ENCODE results near the gene ACD.

The ACD gene

GRCh38 chr16:67675999-67676398 is 15.9 kb upstream of the ACD start:
- no peak for DNase-seq (ENCODE audit: low spot score)

DNA sequence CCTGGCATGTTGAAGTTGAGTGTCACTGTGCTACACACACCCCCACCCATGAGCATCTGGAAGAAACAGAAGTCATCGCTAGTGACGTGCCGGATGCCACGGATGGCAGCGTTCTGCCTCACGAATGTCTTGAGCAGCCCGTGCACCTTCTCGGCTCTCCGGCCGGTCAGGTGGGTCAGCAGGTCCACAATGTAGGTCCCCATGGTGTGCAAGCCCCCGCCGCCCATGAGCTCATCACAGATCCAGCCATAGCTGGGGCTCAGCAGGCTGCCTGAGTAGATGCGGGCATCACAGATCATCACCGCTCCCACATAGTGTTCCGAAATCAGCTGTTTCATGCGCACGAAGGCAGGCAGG is 15.5 kb upstream of the ACD start:
- DNase-seq (ENCODE audit: low spot score): no peak

DNA sequence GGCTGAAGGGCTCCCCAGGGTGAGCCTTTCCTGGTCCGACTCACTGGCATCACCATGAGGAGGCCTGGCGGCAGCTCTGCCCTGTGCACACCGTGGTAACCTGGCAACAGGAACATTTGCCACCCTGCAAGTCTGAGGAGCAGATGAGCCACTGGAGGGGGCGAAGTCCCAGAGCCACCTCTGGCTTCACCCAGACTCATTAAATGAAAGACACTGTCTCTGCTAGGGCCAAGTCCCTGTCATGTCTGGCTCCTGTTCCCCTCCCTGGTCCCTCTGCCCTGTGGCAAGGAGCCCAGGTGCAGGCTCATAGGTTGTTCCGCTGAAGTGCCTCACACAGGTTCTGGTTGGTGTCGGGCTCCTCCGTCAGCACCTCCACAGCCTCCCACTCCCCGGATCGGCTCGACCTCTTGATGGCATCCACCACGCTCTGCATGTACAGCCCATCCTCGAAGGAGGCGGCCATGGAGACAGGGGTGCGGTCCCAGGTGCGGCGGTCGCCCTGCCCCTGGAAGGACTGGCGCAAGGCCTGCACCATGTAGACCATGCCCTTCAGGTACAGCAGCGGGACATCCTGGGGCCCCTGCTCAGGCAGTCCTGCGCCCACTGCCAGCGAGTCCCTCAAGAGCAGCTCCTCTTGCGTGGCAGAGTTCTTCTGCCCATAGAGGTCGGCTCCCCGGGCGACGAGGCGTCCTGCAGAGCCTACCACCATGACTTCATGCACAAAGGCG is 15.0 kb upstream of the ACD start:
- DNase-seq (ENCODE audit: low spot score): no peak

DNA sequence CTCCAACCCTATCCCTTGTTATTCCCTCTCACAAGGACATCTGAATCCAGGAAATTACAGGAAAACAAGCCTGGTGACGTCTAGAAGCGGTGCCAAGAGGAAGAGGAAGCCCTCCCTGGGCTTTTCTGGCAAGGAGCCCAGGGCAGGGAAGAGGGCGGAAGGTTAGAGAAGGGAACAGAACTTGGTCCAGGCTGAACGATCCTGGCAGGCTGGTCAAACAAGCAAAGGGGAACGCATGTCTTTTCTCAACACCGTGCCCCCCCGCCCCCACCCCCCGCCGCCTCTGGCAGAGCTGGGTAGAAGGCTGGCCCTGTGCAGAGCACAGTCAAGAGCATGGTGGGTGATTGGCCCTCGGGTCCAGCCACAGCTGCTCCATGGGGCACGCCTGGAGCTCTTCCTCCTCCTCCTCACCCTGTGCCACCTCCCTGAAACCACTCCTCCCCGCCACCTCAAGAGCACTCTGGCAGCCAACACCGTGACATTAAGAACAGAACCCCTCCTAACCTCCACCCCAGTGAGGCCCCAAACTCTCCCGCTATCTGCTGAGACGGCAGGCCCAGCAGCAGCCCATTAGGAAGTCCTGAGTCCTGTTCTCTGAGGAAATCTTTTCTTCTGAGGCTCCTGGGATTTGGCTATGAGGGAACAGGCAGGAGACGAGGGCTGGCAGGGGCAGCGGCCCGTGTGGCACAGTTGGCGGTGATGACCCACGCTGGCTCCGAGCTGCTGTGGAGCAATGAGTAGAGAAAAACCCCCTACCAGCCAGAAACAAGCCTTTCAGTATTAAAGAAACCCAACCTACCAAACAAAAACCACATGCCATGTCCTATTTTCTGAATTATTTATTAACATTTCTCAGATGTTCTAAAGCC is 13.9 kb upstream of the ACD start:
- DNase-seq (ENCODE audit: low spot score): peak; percentile 40

GRCh38 chr16:67672739-67673662 is 12.9 kb upstream of the ACD start:
- DNase-seq (ENCODE audit: low spot score): peak; percentile 55

GRCh38 chr16:67672306-67672705 is 12.2 kb upstream of the ACD start:
- DNase-seq (ENCODE audit: low spot score): no peak

- no peak for DNase-seq (ENCODE audit: low spot score)
These were observed 9.5 kb upstream of the ACD start for GRCh38 chr16:67669499-67670101.

GRCh38 chr16:67668495-67669157 is 8.6 kb upstream of the ACD start:
- no peak for DNase-seq (ENCODE audit: low spot score)

DNA sequence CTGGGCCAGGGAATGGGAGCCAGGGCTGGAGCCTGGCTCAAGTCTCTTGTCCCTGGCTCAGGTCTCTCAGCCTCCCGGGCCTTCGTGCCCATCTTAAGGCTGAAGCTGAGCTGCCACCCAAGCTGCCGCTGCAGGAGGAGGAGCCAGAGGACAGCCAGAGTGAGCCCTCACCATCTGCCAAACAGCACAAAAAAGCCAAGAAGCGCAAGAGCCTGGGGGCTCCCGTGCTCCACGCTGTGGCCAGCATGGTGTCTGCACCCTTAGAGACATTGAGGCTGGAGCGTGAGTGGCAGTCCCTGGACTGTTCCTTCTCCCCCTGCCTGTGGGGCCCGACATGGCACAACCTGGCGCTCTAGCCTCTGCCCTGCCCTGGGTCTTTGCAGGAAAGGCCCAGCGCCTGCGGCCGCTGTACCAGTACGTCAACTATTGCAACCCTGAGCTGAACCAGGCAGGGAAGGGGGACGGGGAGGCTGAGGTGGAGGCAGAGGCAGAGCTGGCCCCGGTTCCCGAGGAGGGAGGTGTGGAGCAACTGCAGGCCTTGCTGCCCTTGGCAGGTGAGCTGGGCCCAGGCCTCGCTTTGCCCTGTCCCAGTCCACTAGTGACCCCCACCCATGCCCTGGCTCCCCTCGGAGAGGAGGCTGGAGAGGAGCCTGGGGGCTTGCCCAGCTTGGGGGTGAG is 7.9 kb upstream of the ACD start:
- peak; percentile 88 for DNase-seq (ENCODE audit: low spot score)

- DNase-seq (ENCODE audit: low spot score): no peak
These were observed 7.4 kb upstream of the ACD start for GRCh38 chr16:67667453-67667816.

DNA sequence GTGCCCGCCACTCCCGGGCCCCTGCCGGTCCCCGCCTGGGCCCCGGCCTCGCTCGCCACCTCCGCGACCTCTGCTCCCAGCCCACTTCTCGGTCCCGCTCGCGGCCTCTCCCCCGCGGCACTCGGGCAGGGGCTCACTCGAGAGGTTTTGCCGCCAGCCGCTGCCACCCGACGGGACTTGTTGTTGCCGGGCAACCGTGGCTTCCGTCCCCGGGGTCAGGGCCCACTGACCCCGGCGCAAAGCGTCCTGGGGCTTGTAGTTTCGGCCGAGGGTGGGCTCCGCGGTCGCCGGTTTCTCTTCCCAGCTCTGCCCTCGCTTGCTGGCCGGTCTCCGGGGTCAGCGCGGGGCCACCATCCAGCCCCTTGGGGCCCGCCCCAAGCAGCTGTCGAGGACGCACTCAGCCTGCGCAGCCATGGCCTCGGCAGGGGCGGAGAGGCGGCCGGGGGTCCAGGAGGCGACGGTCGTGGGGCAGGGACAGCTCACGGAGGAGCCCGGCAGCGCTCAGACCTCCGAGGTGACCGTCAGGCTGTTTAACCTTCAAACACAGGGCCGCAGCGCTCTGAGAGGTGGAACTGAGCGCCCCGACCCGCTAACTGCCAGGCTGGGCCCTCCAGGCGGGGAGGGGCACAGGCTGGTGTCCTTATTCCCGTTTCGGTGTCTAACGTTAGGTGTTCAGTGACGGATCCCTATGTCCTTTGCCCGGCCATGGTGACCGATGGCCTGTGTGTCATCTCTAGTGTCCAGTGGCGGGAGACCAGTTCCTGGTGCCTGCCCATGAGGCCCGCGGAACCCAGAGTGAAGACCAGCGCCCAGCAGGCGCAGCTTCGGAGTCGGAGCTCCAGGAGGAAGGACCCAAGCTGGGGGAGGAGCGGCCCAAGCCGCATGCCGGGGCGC is 6.7 kb upstream of the ACD start, which contains the start of the genes C16orf86 and ENKD1:
C16orf86 (plus strand) TSS at position 256 of the 894 bp plus-strand sequence; CDS start at position 413, 157 bp downstream.
ENKD1 (minus strand) TSS at position 192 of the 894 bp plus-strand sequence. CDS start 308 bp downstream, outside the sequence.
- peak; percentile 82 for DNase-seq (ENCODE audit: low spot score)

DNA sequence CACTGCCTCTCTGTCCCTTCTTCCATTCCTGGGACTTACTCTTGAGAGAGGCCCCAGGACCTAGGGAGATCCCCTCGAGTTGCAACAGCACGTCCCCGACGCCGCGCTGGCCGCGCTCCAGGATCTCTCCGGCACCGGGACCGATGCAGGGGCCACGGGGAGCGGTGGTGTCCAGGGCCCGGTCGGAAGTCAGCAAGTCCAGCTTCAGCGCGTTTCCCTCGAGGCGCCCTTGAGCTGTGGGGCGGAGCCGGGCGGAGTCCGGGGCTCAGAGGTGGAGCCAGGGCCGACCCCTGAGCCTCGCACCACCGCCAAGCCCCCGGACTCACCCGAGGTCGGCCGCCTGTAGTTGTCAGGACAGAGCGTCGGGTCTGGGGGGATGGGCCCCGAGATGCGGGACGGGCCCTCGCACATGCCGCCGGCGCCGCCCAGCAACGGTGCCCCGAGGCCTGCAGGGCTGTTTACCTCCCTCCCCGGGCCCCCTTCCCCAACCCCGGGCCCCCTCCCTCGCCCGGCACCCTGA is 6.0 kb upstream of the ACD start:
- no peak for DNase-seq (ENCODE audit: low spot score)

DNA sequence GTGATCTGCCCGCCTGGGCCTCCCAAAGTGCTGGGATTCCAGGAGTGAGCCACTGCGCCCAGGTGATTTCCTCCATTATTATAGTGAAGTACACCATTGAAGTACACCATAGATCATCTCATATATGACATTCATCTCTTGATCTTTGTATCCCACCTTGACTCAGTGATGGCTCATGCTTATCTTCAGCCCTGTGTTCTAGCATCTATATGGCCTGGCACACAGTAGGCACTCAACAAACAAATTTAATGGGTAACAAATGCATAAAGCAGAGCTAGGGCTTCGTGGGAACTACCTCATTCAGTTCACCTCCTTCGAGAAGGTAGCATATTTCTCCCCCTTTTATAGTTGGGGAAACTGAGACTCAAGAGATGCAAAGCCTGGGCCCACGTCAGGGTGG is 5.5 kb upstream of the ACD start:
- no peak for DNase-seq (ENCODE audit: low spot score)

- DNase-seq (ENCODE audit: low spot score): no peak
These were observed 4.8 kb upstream of the ACD start for GRCh38 chr16:67664871-67665270.

GRCh38 chr16:67664258-67664657 is 4.2 kb upstream of the ACD start:
- no peak for DNase-seq (ENCODE audit: low spot score)

- DNase-seq (ENCODE audit: low spot score): no peak
These were observed 3.8 kb upstream of the ACD start for GRCh38 chr16:67663877-67664222.

GRCh38 chr16:67663151-67663876 is 3.3 kb upstream of the ACD start:
- no peak for DNase-seq (ENCODE audit: low spot score)

- DNase-seq (ENCODE audit: low spot score): no peak
These were observed 2.6 kb upstream of the ACD start for GRCh38 chr16:67662653-67663010.
